GM06990 (cell line): Measurements from ENCODE around the gene AMFR.
"Not testable (repeated sequence)": the region's sequence is repeated elsewhere in the genome, so short reads cannot be mapped to it uniquely, and the experiment has no call there.

Experiments
- DNase-seq: peaks from one replicate; pipeline ENCODE4 v3.0.0-alpha.2; 2011; ENCODE audit not compliant: insufficient read length; ENCODE audit errors: extremely low read depth
- H3K27me3 ChIP-seq: replicated peaks from 2 replicates; pipeline ENCODE4 v1.6.0; 2011; ENCODE audit warnings: low read length; ENCODE audit not compliant: control insufficient read depth, insufficient read depth
- H3K36me3 ChIP-seq: 2 replicates; pipeline ENCODE4 v1.5.1; 2011; ENCODE audit warnings: low read length; ENCODE audit not compliant: control insufficient read depth, insufficient read depth
- H3K4me3 ChIP-seq: replicated peaks from 2 replicates; pipeline ENCODE4 v1.5.1; 2011; ENCODE audit warnings: low read depth, mild to moderate bottlenecking, control low read depth, low read length
- TF ChIP-seq, protein P1 (sequence below): IDR thresholded peaks from 2 replicates; pipeline ENCODE4 v1.5.1; 2011; ENCODE audit warnings: low read length, control low read depth, mild to moderate bottlenecking, inconsistent platforms; ENCODE audit not compliant: insufficient read depth, poor library complexity, severe bottlenecking

AMFR gene

DNA sequence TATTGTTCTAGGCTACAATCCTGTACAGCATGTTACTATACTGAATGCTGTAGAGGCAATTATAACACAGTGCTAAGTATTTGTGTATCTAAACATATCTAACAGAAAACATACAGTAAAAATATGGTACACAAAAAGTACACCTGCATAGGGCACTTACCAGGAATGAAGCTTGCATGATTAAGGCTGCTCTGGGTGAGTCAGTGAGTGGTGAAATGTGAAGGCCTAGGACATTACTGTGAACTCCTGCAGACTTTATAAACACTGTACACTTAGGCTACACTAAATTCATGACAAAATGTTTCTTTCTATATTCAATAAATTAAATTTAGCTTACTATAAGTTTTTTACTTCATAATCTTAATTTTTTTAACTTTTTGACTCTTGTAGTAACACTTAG, 37.1 kb downstream of the AMFR start:
- H3K36me3 ChIP-seq, result peaks cover 22% of the 10 kb centered on the region
- no peaks in the 10 kb centered on the region for H3K27me3 ChIP-seq
- no peak for DNase-seq
- TF ChIP-seq, protein P1, sequence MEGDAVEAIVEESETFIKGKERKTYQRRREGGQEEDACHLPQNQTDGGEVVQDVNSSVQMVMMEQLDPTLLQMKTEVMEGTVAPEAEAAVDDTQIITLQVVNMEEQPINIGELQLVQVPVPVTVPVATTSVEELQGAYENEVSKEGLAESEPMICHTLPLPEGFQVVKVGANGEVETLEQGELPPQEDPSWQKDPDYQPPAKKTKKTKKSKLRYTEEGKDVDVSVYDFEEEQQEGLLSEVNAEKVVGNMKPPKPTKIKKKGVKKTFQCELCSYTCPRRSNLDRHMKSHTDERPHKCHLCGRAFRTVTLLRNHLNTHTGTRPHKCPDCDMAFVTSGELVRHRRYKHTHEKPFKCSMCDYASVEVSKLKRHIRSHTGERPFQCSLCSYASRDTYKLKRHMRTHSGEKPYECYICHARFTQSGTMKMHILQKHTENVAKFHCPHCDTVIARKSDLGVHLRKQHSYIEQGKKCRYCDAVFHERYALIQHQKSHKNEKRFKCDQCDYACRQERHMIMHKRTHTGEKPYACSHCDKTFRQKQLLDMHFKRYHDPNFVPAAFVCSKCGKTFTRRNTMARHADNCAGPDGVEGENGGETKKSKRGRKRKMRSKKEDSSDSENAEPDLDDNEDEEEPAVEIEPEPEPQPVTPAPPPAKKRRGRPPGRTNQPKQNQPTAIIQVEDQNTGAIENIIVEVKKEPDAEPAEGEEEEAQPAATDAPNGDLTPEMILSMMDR, result no peak
- no peak overlapping the region for H3K4me3 ChIP-seq

DNA sequence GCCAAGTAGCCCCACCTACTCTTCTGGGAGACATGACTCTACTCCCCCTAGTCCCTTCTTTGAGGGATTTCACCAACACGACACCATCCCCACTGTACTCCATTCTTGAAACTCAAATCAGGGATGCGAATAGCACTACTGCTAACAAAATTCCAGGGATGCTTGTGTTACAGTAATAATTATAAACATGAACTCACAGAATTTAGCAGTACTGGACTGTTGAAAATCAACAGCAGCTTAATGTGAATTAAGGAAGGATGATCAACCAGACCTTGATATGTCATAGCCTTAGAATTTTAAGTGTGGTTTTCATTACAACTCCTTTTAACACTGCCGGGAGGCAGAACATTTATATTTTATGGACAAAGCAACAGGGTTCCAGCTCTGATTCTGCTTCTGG, 37.9 kb downstream of the AMFR start:
- TF ChIP-seq, protein P1, result no peak
- Histone ChIP-seq H3K36me3 (peaks cover 23% of the 10 kb centered on the region), H3K27me3 (no peaks in the 10 kb centered on the region), H3K4me3 (no peak overlapping the region)
- no peak for DNase-seq

DNA sequence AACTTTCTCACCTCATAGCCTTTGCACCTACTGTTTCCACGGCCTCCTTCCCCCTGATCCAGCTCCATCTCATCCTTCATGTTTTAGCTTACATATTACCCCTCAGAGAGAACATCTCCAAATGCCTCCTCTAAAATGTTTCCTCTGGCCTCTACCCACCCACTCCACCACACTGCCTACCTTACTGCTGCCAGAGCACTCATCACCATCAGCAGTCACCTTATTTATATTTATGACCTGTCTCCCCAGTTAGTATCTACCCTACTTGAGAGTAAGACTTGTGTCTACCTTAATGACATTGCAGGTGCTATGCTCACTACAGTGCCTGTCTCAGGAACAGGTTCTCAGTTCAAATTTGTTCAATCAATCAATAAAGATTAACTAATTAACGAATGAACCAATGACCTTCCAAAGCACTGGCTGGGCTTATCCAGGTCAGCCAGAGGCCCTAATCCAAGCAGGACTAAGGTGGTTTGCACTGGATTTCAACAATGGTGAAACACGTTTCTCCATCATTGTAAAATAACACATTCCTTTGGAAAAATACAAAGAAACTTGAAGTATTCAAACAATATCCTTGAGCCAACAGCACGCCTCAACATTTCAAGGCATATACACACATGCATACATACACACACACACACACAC, 41.1 kb downstream of the AMFR start:
- peaks cover 20% of the 10 kb centered on the region for H3K36me3 ChIP-seq
- no peak overlapping the region for H3K4me3 ChIP-seq
- TF ChIP-seq, protein P1, result no peak
- H3K27me3 ChIP-seq, result no peaks in the 10 kb centered on the region
- no peak for DNase-seq

DNA sequence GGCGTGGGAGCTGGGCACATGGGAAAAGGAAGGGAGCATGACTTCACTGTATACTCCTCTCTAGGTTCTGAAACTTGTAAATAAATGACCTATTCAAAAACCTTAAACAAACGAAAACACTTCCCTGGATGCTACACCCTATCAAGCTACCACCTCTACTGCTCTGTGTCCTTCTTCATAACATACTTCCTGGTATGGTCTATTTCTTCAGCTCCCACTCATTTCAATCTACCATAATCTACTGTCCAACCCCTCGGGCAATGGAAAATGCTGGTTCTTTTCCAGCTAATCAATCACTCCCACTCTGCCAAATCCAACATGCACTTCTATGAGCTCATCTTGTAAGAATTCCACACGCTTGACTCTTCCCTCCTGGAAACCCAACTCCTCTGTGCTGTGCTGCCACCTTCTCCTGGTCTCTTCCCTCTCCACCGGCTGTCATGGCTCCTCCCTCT, 42.4 kb downstream of the AMFR start:
- peaks cover 20% of the 10 kb centered on the region for H3K36me3 ChIP-seq

DNA sequence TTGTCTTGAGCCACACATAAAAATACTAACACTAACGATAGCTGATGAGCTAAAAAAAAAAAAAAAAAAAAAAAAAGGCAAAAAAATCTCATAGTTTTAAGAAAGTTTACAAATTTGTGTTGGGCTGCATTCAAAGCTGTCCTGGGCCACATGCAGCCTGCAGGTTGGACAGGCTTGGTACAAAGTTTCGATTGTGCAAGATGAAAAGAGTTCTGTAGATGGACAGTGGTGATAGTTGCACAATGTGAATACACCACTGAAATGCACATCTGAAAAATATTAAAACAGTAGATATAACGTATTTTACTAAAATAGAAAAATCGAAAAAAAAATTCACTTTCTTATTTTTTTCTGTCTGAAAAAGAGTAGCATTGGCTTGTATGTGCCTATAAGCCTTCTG, 42.9 kb downstream of the AMFR start:
- DNase-seq, result no peak
- no peak overlapping the region for H3K4me3 ChIP-seq
- H3K27me3 ChIP-seq, result no peaks in the 10 kb centered on the region
- TF ChIP-seq, protein P1, result no peak
- peaks cover 17% of the 10 kb centered on the region for H3K36me3 ChIP-seq

More for the DNA sequence above, 42.4 kb downstream of the AMFR start:
- no peak overlapping the region for H3K4me3 ChIP-seq
- TF ChIP-seq, protein P1, result no peak
- no peak for DNase-seq
- H3K27me3 ChIP-seq, result no peaks in the 10 kb centered on the region

DNA sequence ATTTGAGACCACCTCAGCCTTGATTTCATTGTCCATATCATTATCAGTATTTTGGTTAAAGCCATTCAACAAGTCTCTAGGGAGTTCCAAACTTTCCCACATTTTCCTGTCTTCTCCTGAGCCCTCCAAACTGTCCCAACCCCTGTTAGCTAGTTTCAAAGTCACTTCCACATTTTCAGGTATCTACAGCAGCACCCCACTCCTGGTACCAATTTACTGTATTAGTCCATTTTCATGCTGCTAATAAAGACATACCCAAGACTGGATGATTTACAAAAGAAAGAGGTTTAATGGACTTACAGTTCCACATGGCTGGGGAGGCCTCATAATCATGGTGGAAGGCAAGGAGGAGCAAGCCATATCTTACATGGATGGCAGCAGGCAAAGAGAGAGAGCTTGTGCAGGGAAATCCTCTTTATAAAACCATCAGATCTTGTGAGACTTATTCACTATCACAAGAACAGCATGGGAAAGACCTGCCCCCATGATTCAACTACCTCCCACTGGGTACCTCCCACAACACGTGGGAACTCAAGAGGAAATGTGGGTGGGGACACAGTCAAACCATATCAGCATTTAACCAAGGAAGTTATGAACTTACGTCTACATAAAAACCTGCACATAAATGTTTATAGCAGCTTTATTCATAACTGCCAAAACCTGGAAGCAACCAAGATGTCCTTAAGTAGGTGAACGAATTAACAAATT, 44.4 kb downstream of the AMFR start:
- H3K36me3 ChIP-seq, result peaks cover 17% of the 10 kb centered on the region
- H3K27me3 ChIP-seq, DNase-seq, H3K4me3 ChIP-seq: not testable (repeated sequence)

DNA sequence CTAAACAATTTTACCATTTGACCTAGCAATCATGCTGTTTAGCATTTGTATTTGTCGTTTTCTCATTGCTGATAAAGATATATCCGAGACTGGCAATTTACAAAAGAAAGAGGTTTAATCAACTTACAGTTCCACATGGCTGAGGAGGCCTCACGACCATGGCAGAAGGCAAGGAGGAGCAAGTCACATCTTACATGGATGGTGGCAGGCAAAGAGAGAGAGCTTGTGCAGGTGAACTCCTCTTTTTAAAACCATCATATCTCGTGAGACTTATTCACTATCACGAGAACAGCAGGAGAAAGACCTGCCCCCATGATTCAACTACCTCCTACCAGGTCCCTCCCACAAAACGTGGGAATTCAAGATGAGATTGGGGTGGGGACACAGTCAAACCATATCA, 46.3 kb downstream of the AMFR start:
- peaks cover 13% of the 10 kb centered on the region for H3K36me3 ChIP-seq
- not testable (repeated sequence) for DNase-seq, H3K4me3 ChIP-seq, H3K27me3 ChIP-seq

DNA sequence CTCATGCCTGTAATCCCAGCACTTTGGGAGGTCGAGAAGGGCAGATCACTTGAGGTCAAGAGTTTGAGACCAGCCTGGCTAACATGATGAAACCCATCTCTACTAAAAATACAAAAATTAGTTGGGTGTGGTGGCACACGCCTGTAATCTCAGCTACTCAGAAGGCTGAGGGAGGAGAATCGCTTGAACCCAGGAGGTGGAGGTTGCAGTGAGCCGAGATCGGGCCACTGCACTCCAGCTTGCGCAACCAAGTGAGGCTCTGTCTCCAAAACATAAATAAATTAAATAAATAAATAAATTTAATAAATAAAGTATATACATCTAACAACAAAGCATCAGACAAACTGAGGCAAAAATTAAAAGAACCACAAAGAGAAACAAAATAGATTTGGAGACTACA, 49.6 kb downstream of the AMFR start:
- H3K36me3 ChIP-seq, DNase-seq, H3K4me3 ChIP-seq, H3K27me3 ChIP-seq: not testable (repeated sequence)
